Cortex of kidney (tissue), 1 donor: ENCODE results near the gene RBM8A.

Experiments used
- DNase-seq: peaks from one replicate; lab custom pipeline; 2025; lab: John Stamatoyannopoulos, UW

RBM8A gene

GRCh38 chr1:145917595-145917994 lies 9.7 kb downstream of the RBM8A start:
- no peak for DNase-seq

- no peak for DNase-seq
Observed at GRCh38 chr1:145916745-145917144, 10.5 kb downstream of the RBM8A start.

GRCh38 chr1:145912128-145912641 lies 15.1 kb downstream of the RBM8A start:
- DNase-seq, result no peak

DNA sequence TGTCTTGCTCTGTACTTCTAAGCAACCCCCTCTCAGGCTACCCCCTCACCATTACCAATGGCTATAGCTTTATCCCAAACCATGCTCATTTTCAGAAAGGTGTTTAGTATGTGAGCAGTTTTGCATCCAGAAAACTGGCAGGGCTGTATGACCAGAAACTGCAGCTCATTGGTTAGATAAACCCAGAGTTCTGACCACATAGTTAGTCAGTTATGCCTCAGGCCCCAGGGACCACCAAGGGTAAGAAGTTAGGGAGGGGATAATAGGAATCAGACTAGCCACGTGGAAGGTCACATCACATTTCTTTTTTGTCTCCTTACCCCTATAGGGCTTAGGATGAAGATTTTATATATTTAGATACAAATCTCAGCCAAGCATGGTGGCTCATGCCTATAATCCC lies 18.6 kb downstream of the RBM8A start:
- DNase-seq, result no peak

- no peak for DNase-seq
Observed at GRCh38 chr1:145906954-145907753, 20.1 kb downstream of the RBM8A start.

GRCh38 chr1:145901312-145902021 lies 25.8 kb downstream of the RBM8A start:
- no peak for DNase-seq

GRCh38 chr1:145898756-145899155 lies 28.5 kb downstream of the RBM8A start:
- no peak for DNase-seq

DNA sequence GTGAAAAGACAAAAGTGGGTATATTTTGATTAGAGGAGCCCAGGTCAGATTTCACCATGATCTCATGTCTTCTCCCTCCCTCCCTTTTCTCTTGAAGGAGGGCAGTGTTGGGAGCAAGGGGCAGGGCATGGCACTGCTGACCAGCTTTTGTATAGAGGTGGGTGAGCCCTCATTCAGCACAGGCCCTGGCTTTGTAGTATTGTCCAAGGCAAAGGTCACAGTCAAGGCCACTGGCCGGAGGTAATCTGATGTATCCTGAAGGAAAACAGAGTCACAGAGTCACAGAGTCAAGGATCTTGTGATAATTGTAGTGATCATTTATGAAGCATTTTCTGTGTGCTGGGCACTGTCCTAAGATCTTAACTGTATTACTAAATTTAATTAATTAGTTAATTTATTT lies 29.3 kb downstream of the RBM8A start:
- DNase-seq, result no peak

GRCh38 chr1:145895471-145895870 lies 31.8 kb downstream of the RBM8A start:
- no peak for DNase-seq

GRCh38 chr1:145893306-145894055 lies 33.8 kb downstream of the RBM8A start:
- no peak for DNase-seq

GRCh38 chr1:145892486-145893087 lies 34.7 kb downstream of the RBM8A start:
- DNase-seq, result no peak

DNA sequence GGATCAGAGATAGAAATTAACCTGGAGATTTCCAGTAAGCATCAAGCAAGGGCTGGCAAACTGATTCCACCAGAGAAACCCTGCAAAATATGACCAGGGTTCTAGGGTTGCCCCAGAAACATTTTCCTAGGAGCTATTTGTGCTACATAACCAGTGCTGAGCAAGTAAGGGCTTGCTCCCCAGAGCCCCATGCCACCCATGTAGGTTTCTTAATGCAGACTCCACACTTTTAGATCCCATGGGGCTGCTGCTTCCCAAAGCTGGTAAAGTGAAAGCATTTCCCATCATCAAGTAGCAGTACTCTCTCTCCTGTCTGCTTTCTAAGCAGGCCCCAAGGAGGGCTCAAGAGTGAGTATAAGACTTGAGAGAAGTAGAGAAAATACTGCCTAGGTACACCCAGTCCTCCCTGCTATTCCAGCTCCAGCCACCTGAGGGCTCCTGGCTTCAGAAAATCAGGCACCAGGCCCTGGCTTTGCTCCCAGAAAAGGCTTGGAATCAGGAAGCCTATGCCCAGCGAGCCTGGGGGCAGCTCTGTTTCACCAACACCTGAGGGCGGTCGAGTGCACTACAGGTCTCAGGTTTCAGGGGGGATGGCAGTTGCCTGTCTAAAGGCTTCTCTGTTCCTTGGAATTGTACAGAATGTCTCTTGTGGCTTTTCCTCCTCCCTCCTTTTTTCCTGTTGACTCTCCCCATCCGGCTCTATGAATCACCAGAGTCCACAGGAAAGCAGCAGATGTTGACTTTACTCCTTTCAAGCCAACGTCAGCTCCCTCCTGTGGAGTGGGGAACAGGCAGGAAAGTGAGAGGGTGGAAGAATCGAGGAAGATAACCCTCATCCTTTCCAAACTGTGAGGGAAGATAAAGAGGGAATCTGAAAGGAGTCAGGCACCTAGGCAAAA lies 35.4 kb downstream of the RBM8A start:
- no peak for DNase-seq

- DNase-seq, result no peak
Observed at GRCh38 chr1:145891143-145891542, 36.1 kb downstream of the RBM8A start.

GRCh38 chr1:145889722-145890121 lies 37.6 kb downstream of the RBM8A start:
- DNase-seq, result no peak

- DNase-seq, result no peak
Observed at GRCh38 chr1:145887631-145888030, 39.7 kb downstream of the RBM8A start.

DNA sequence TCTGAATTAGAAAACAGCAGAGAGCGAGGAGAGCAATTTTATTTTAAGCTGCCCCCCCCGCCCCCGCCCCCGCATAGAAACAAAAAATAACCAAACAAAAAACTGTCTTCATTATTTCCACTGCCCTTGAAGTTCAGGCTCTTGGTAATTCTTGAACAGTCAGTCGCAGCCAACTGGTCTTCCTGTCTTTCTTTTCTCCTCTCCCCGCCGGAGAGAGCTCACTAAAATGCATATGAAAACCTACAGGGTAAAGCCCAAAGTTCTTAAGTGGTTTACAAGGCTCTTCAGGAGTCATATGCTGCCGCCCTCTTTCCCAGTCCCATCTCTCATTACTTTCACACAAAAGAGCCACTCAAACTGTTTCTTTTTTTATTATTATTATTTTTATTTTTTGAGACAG lies 40.5 kb downstream of the RBM8A start:
- DNase-seq, result no peak

DNA sequence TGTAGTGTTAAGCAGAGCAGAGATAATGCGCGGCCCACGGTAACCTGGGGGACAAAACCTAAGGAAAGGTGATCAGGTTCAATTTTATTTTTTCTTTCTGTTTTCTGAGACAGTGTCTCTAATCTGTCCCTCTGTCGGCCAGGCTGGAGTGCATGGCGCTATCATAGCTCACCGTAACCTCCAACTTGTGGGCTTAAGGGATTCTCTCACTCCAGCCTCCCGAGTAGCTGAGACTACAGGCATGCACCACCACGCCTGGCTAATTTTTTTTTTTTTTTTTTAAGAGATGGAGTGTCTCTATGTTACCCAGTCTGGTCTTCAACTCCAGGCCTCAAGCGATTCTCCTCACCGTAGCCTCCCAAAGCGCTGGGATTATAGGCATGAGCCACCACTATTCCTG lies 40.9 kb downstream of the RBM8A start:
- DNase-seq, result no peak

DNA sequence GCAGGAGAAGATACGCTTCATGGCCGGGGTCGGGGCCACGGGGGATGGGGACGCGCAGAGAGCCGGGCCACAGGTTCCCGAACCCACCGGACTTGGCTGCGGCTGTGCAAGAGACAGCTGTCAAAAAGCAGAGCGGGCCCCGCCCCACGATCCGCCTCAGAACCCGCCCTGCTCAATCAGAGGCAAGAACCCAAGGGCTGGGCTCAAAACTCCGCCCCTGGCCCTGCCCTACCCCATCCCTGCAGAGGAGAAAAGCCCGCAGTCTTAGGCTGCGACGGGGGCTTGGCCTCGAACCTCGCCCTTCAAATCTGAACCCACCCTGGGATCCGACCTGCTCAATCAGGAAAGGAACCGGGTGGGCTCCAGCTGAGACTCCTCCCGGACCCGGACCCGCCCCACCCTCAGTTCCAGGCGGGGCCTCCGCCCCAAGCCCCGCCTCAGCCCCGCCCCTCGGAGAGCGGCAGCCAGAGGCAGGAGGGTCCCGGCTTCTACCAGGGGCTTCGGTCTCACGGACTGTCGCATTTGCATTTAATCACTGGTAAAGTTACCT lies 41.5 kb downstream of the RBM8A start, which contains the start of gene ANKRD35:
Gene ANKRD35, minus strand, starts transcription at position 129 of the 550 bp plus-strand sequence. Its CDS starts 108 bp downstream, at position 21.
- DNase-seq, result no peak

DNA sequence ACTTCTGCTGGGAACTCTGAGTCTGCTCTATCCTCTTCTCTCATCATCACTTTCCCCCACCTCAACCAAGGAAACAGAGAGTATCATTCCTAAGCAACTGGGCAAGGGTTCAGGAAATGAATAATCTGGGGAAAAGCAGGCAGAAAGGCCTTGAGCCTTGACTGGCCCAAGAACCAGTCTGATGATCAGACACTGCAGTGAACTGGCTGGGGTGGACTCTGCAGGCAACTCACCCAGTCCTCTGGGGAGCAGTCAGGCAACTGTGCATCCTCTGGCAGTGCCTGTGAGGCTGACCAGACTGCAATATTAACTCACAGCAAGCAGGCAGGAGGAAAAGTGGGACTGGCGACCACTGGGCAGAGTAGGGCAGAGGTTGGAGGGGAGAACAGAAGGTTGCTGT lies 42.6 kb downstream of the RBM8A start:
- DNase-seq, result no peak

DNA sequence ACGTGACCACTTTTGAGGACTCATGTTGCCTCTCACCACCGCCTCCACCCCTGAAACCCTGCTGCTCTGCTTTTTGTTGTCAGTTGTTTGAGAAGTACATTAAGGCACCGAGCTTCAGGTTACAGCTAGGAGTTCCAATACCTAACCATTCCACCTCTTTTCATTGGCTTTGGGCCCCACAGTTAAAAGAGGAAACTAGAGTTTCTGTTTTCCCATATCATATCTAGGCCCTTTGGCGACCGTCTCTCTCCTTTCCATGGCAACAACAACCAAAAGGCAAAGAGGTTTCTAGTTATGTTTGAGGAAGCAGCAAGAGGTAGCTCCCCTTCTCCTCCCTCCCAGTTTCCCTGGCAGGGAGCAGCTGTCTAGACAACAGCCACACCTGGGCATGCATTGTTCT lies 47.5 kb downstream of the RBM8A start:
- DNase-seq, result no peak

GRCh38 chr1:145878724-145879123 lies 48.6 kb downstream of the RBM8A start:
- no peak for DNase-seq
